B cell (primary cell): ENCODE data around the gene CDIP1. TPM values are rescaled to one million over a fixed set of nuclear protein-coding genes. Genes with fewer than 3 reads are reported as not detected.
A peak's percentile ranks its signal among the peaks of the same experiment; 100 is the strongest.

Experiments
- ATAC-seq: fragments of 200-7000 bp; cut with Tn5 transposase; one replicate; pipeline ENCODE4 v1.10.0; 2021; ENCODE audit warnings: low read depth, mild to moderate bottlenecking, moderate number of reproducible peaks, moderate library complexity
- CTCF ChIA-PET: fragments of 350-600 bp; sonication (Branson Sonifier 250); formaldehyde crosslinking; loops from one replicate; lab custom pipeline; 2021; ENCODE audit warnings: antibody characterized with exemption, inconsistent platforms; lab: Charles Lee
- POLR2A ChIA-PET: fragments of 350-600 bp; sonication (Branson Sonifier 250); formaldehyde crosslinking; loops from one replicate; lab custom pipeline; 2021; ENCODE audit warnings: antibody characterized with exemption; lab: Charles Lee
- DNase-seq: peaks from one replicate; pipeline ENCODE4 v3.0.0; 2013
- H2AFZ ChIP-seq: 2 replicates; pipeline ENCODE4 v1.6.1; 2012; ENCODE audit warnings: mild to moderate bottlenecking, low read depth, low read length; ENCODE audit not compliant: insufficient read depth, poor library complexity, severe bottlenecking
- H3K27ac ChIP-seq, 2 donors: 1 replicate in 1 of 2; 2 replicates in 1 of 2; pipeline ENCODE4 v1.5.1; 2012 to 2013; ENCODE audit warnings: low read length in 2 of 2, mild to moderate bottlenecking in 2 of 2, moderate library complexity in 1 of 2
- H3K27me3 ChIP-seq, 4 experiments: fragments of 200-600 bp in 1 of 4; sonication (generic) in 1 of 4; replicated peaks in 1 of 4; 1 replicate in 2 of 4; 2 replicates in 2 of 4; pipeline versions ENCODE4 v1.6.1 to v1.7.0; 2013 to 2016; ENCODE audit warnings: low read length in 3 of 4, mild to moderate bottlenecking in 2 of 4, mixed read lengths in 1 of 4, moderate library complexity in 1 of 4; ENCODE audit not compliant: insufficient read depth in 4 of 4, control insufficient read depth in 3 of 4; ENCODE audit errors: control extremely low read depth in 1 of 4
- H3K36me3 ChIP-seq, 2 experiments: replicated peaks in 1 of 2; 1 replicate in 1 of 2; 2 replicates in 1 of 2; pipeline versions ENCODE4 v1.6.1 to v1.7.1; 2013; ENCODE audit warnings: low read length in 1 of 2; ENCODE audit not compliant: insufficient read depth in 2 of 2, control insufficient read depth in 1 of 2; ENCODE audit errors: control extremely low read depth in 1 of 2, extremely low read depth in 1 of 2
- H3K4me1 ChIP-seq, 2 donors: fragments of 200-600 bp in 1 of 2; sonication (generic) in 1 of 2; 1 replicate in 1 of 2; 2 replicates in 1 of 2; pipeline versions ENCODE4 v1.5.1 to v1.6.1; 2013 to 2017; ENCODE audit warnings: low read length in 2 of 2; ENCODE audit not compliant: control insufficient read depth in 2 of 2, insufficient read depth in 2 of 2
- H3K4me2 ChIP-seq: replicated peaks from 2 replicates; pipeline ENCODE3; 2012; ENCODE audit warnings: mild to moderate bottlenecking, low read depth, low read length; ENCODE audit not compliant: poor library complexity, severe bottlenecking
- H3K4me3 ChIP-seq, 5 experiments: fragments of 200-600 bp in 1 of 5; sonication (generic) in 1 of 5; 1 replicate in 3 of 5; 2 replicates in 2 of 5; pipeline versions ENCODE4 v1.5.1 to v1.7.0; 2011 to 2016; ENCODE audit warnings: low read length in 4 of 5, mild to moderate bottlenecking in 4 of 5, low read depth in 2 of 5, control low read depth in 1 of 5, moderate library complexity in 1 of 5; ENCODE audit not compliant: insufficient read depth in 1 of 5; ENCODE audit errors: control extremely low read depth in 1 of 5, extremely low read depth in 1 of 5
- H3K79me2 ChIP-seq: fragments of 200-600 bp; sonication (generic); one replicate; pipeline ENCODE4 v1.6.0; 2016; ENCODE audit warnings: low read length; ENCODE audit not compliant: control insufficient read depth, insufficient read depth
- H3K9ac ChIP-seq: fragments of 200-600 bp; sonication (generic); 2 replicates; pipeline ENCODE4 v1.6.1; 2017; ENCODE audit warnings: mild to moderate bottlenecking, low read length, moderate library complexity
- H3K9me3 ChIP-seq, 3 donors: one replicate each; pipeline versions ENCODE4 v1.6.1 to v1.7.1; 2013; ENCODE audit warnings: low read length in 2 of 3; ENCODE audit not compliant: control insufficient read depth in 2 of 3, insufficient read depth in 1 of 3; ENCODE audit errors: control extremely low read depth in 1 of 3
- H4K20me1 ChIP-seq: 2 replicates; pipeline ENCODE4 v1.6.0; 2012; ENCODE audit warnings: mild to moderate bottlenecking, low read length; ENCODE audit not compliant: insufficient read depth, control insufficient read depth, poor library complexity, severe bottlenecking
- H3K27ac Mint-ChIP-seq: one replicate; pipeline ENCODE4 v1.8.0; 2021; ENCODE audit warnings: mixed read lengths
- H3K27me3 Mint-ChIP-seq: one replicate; pipeline ENCODE4 v1.8.0; 2021; ENCODE audit warnings: mixed read lengths
- H3K4me1 Mint-ChIP-seq: one replicate; pipeline ENCODE4 v1.8.0; 2021; ENCODE audit warnings: mixed read lengths
- H3K4me3 Mint-ChIP-seq: one replicate; pipeline ENCODE4 v1.8.0; 2021; ENCODE audit warnings: mixed read lengths
- H3K9me3 Mint-ChIP-seq: one replicate; pipeline ENCODE4 v1.8.0; 2022; ENCODE audit warnings: mixed read lengths; ENCODE audit not compliant: insufficient read depth
- EZH2 ChIP-seq: IDR thresholded peaks from 2 replicates; pipeline ENCODE4 v1.6.1; 2012; ENCODE audit warnings: borderline replicate concordance, low read depth, mild to moderate bottlenecking, moderate library complexity, low read length; ENCODE audit not compliant: insufficient read depth, poor library complexity, severe bottlenecking
- WGBS: methylation state at CpG from one replicate; pipeline ENCODE4 v1.1.5; 2013; ENCODE audit warnings: missing lambda C conversion rate; ENCODE audit not compliant: insufficient coverage; 5-methylcytosine and 5-hydroxymethylcytosine counted together
- intact Hi-C: fragments of 100-400 bp; cut with micrococcal nuclease; formaldehyde crosslinking; loops from one replicate; pipeline ENCODE4 v1.10.0; 2022
- polyA plus RNA-seq: library from polyadenylated mRNA; depleted of rRNA; stranded (reverse); fragments of >200 nt; gene quantifications from 2 replicates; pipeline ENCODE4 v1.2.3, GENCODE V29; 2012
- total RNA-seq, 2 donors: library from RNA; stranded (reverse); fragments of 120-200 nt in 1 of 2; gene quantifications; 1 replicate in 1 of 2; 2 replicates in 1 of 2; pipeline versions ENCODE4 v1.2.3 to v1.2.4, GENCODE V29; 2013 to 2022
- TF ChIP-seq, protein P1 (sequence below): fragments of 200-600 bp; IDR thresholded peaks from one replicate; pipeline ENCODE4 v1.8.0; 2022; ENCODE audit warnings: antibody characterized with exemption, mild to moderate bottlenecking

Gene CDIP1
- total and polyA plus RNA-seq, 2 donors (not counting 1 experiment from before 2014, with no cell fraction given) = 12.8 to 20.3 TPM

DNA sequence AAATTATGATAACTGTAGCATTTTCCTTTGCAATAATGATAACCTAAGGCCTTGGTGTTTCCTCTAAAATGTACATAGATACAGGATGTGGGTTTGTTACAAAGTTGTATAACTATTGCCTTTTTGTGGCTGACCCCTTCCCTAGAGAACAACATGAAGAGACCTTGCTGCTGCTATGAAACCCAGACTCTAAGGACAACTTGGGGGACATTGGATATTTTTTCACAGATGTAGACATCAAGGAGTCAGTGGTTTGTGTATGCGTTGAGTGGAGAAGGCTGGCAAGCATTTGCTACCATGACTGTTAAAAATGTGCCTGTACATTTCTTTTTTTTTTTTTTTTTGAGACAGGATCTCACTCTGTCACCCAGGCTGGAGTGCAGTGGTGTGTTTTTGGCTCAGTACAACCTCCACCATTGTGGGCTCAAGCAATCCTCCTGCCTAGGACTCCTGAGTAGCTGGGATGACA lies 50.0 kb downstream of the CDIP1 start:
- DNase-seq (no peak), ATAC-seq (no peak)
- H3K9ac ChIP-seq = no peak overlapping the region
- no peak overlapping the region for H3K27ac Mint-ChIP-seq
- no peaks in the 10 kb centered on the region for H3K27me3 Mint-ChIP-seq
- intact Hi-C loops = no loop called here
- 17% methylated on average over 1 of the region's 1 CpG for WGBS
- peaks cover 6% of the 10 kb centered on the region for H4K20me1 ChIP-seq
- no peaks in the 10 kb centered on the region for H3K9me3 ChIP-seq
- ChIA-PET POLR2A (interaction anchor here (0.6 to 0.9 kb wide), 2 partner anchors 12 to 297 kb away, joined by 3 to 7 read pairs; no protein-coding TSS in a partner anchor), CTCF (interaction anchor here (0.8 to 1.4 kb wide), 2 partner anchors 11 to 12 kb away, joined by 4 read pairs; no protein-coding TSS in a partner anchor)
- H3K4me3 ChIP-seq = no peak overlapping the region
- H3K27ac ChIP-seq = peak overlapping the region in 1 of 2 donors; percentile 36
- H3K4me1 ChIP-seq = peaks cover 6 to 7% of the 10 kb centered on the region in 2 donors
- peaks cover 95% of the 10 kb centered on the region for H3K79me2 ChIP-seq
- TF ChIP-seq EZH2 = no peak
- TF ChIP-seq, protein P1, sequence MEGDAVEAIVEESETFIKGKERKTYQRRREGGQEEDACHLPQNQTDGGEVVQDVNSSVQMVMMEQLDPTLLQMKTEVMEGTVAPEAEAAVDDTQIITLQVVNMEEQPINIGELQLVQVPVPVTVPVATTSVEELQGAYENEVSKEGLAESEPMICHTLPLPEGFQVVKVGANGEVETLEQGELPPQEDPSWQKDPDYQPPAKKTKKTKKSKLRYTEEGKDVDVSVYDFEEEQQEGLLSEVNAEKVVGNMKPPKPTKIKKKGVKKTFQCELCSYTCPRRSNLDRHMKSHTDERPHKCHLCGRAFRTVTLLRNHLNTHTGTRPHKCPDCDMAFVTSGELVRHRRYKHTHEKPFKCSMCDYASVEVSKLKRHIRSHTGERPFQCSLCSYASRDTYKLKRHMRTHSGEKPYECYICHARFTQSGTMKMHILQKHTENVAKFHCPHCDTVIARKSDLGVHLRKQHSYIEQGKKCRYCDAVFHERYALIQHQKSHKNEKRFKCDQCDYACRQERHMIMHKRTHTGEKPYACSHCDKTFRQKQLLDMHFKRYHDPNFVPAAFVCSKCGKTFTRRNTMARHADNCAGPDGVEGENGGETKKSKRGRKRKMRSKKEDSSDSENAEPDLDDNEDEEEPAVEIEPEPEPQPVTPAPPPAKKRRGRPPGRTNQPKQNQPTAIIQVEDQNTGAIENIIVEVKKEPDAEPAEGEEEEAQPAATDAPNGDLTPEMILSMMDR = no peak
- H3K9me3 Mint-ChIP-seq = no peaks in the 10 kb centered on the region
- H3K4me2 ChIP-seq = no peak overlapping the region
- peaks cover 0 to 59% of the 10 kb centered on the region in 2 experiments for H3K36me3 ChIP-seq
- no peaks in the 10 kb centered on the region for H3K27me3 ChIP-seq
- no peak overlapping the region for H2AFZ ChIP-seq
- H3K4me1 Mint-ChIP-seq = peaks cover 11% of the 10 kb centered on the region
- no peak overlapping the region for H3K4me3 Mint-ChIP-seq

DNA sequence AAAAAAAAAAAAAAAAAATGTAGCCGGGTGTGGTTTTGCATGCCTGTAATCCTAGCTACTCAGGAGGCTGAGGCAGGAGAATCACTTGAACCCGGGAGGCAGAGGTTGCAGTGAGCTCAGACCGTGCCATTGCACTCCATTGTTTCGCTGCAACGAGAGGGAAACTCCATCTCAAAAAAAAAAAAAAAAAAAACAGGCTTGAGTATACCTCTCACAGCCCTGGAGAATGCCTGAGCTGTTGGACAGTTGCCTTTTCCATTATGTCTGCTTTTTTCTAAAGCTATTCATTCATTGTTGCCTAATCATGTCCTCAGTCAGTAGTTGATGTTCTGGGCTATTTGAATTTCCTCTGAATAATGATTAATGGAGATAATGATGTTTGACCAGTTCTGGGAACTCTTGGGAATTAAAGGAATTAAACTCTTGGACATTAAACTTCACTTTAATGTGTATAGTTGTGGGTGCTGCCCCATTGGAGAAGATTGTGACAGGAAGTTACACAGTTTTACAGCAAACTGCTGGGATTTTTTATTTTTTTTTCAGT lies 50.5 kb downstream of the CDIP1 start:
- no peaks in the 10 kb centered on the region for H3K9me3 ChIP-seq
- H3K27me3 ChIP-seq = no peaks in the 10 kb centered on the region
- H3K4me1 ChIP-seq = peaks cover 6 to 7% of the 10 kb centered on the region in 2 donors
- peaks cover 11% of the 10 kb centered on the region for H3K4me1 Mint-ChIP-seq
- H3K27ac ChIP-seq = peak overlapping the region in 1 of 2 donors; percentile 36
- peaks cover 0 to 56% of the 10 kb centered on the region in 2 experiments for H3K36me3 ChIP-seq
- no peaks in the 10 kb centered on the region for H3K27me3 Mint-ChIP-seq
- no peak overlapping the region for H3K4me3 ChIP-seq
- ChIA-PET CTCF (interaction anchor here (0.7 to 0.8 kb wide), 6 partner anchors 10 to 130 kb away, joined by 3 to 4 read pairs (median 4); partner anchors contain the start of gene HMOX2), POLR2A (interaction anchor here (0.6 to 0.9 kb wide), 3 partner anchors 11 to 298 kb away, joined by 3 to 7 read pairs (median 7); no protein-coding TSS in a partner anchor)
- DNase-seq = no peak
- H3K4me3 Mint-ChIP-seq = no peak overlapping the region
- H3K9ac ChIP-seq = no peak overlapping the region
- peaks cover 11% of the 10 kb centered on the region for H4K20me1 ChIP-seq
- no peaks in the 10 kb centered on the region for H3K9me3 Mint-ChIP-seq
- H2AFZ ChIP-seq = no peak overlapping the region
- peaks cover 95% of the 10 kb centered on the region for H3K79me2 ChIP-seq
- TF ChIP-seq EZH2 = no peak
- TF ChIP-seq, protein P1 = no peak
- WGBS = 100% methylated on average over 2 of the region's 5 CpGs
- H3K27ac Mint-ChIP-seq = no peak overlapping the region
- no peak overlapping the region for H3K4me2 ChIP-seq
- ATAC-seq = no peak
- intact Hi-C loops = no loop called here
